ENCODE measurements around the gene GEMIN2. TPM values are rescaled to one million over a fixed set of nuclear protein-coding genes. Genes with fewer than 3 reads are reported as not detected.
"Not testable (repeated sequence)": the region's sequence is repeated elsewhere in the genome, so short reads cannot be mapped to it uniquely, and the experiment has no call there.

GEMIN2 gene
- total RNA-seq, 2 experiments from 2014 or later = 14.6 to 16.1 TPM

GRCh38 chr14:39113685-39114072 is 444 bp upstream of the GEMIN2 start:
- Mint-ChIP-seq H3K4me3 (peak overlapping the region; percentile 99), H3K36me3 (ENCODE audit: low read depth) (peaks cover 22% of the 10 kb centered on the region), H3K27me3 (no peaks in the 10 kb centered on the region), H3K9me3 (no peaks in the 10 kb centered on the region), H3K4me1 (ENCODE audit: low read depth) (peaks cover 17% of the 10 kb centered on the region), H3K27ac (peak overlapping the region; percentile 91)
- Histone ChIP-seq H3K9me3 (ENCODE audit: control insufficient read depth in 1 of 2, insufficient read depth in 1 of 2, low read length in 2 of 2) (no peaks in the 10 kb centered on the region), H3K4me1 (ENCODE audit: insufficient read depth, low read length) (peaks cover 6% of the 10 kb centered on the region), H3K27ac (ENCODE audit: low read depth in 1 of 2, low read length in 2 of 2) (peak overlapping the region; percentile 55 to 65), H3K4me3 (ENCODE audit: low read length) (peak overlapping the region; percentile 72), H3K27me3 (ENCODE audit: control insufficient read depth in 1 of 2, insufficient read depth in 2 of 2, low read length in 2 of 2) (no peaks in the 10 kb centered on the region), H3K36me3 (ENCODE audit: insufficient read depth, low read length) (peaks cover 10% of the 10 kb centered on the region)
- DNase-seq = no peak
- TF ChIP-seq, protein P1, sequence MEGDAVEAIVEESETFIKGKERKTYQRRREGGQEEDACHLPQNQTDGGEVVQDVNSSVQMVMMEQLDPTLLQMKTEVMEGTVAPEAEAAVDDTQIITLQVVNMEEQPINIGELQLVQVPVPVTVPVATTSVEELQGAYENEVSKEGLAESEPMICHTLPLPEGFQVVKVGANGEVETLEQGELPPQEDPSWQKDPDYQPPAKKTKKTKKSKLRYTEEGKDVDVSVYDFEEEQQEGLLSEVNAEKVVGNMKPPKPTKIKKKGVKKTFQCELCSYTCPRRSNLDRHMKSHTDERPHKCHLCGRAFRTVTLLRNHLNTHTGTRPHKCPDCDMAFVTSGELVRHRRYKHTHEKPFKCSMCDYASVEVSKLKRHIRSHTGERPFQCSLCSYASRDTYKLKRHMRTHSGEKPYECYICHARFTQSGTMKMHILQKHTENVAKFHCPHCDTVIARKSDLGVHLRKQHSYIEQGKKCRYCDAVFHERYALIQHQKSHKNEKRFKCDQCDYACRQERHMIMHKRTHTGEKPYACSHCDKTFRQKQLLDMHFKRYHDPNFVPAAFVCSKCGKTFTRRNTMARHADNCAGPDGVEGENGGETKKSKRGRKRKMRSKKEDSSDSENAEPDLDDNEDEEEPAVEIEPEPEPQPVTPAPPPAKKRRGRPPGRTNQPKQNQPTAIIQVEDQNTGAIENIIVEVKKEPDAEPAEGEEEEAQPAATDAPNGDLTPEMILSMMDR (IDR thresholded peaks at IDR 0.05) = no peak
- POLR2A ChIA-PET = interaction anchor here (0.7 to 2.6 kb wide), 17 partner anchors 10 to 319 kb away, joined by 3 to 59 read pairs (median 4); partner anchors contain the start of genes FBXO33, PNN, SEC23A and TRAPPC6B
- intact Hi-C loops (cut with DNase I, micrococcal nuclease) = loop anchor here in 1 of 2 experiments (1.0 to 2.0 kb wide), 3 partner anchors 10 to 319 kb away; partner anchors contain the start of genes FBXO33, PNN and SEC23A
- ATAC-seq (ENCODE audit: poor library complexity) = no peak
- CTCF ChIA-PET = interaction anchor here (0.5 to 1.9 kb wide), 3 partner anchors 10 to 206 kb away, joined by 3 to 10 read pairs (median 6); partner anchors contain the start of gene SEC23A

DNA sequence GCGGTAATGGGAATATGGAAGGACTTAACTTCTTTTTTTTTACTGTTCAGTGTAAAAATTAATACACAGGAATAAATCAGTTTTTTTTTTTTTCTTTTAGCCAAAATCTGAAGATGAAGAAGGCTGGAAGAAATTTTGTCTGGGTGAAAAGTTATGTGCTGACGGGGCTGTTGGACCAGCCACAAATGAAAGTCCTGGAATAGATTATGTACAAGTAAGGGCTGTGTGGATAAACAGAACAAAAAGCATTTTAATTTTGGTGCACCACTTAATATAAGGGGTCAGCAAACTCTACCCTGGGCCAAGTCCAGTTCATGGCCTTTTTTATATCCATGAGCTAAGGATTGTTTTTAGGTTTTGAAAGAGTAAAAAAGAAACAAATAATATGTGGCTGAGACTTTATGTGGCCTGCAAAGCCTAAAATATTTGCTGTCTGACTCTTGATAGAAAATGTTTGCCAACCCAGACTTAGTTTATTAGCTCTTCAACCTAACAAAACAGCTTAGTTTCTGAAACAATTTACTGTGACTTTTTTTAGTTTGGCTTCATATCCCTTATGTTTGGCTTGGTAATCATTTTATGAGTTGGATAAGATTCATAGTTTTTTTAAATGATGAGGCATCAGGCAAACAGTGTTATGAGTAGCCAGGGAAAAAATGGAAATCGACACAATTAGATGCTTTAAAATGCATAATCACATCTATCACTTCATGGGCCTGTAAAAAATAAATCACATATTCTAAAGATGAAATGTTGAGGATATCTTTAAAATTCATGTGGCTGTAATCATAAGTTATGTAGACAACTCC is 8.4 kb downstream of the GEMIN2 start:
- Histone ChIP-seq H3K9me3 (ENCODE audit: control insufficient read depth in 1 of 2, insufficient read depth in 1 of 2, low read length in 2 of 2) (no peaks in the 10 kb centered on the region), H3K36me3 (ENCODE audit: insufficient read depth, low read length) (peaks cover 65% of the 10 kb centered on the region), H3K27me3 (ENCODE audit: control insufficient read depth in 1 of 2, insufficient read depth in 2 of 2, low read length in 2 of 2) (no peaks in the 10 kb centered on the region), H3K4me1 (ENCODE audit: insufficient read depth, low read length) (no peaks in the 10 kb centered on the region), H3K27ac (ENCODE audit: low read depth in 1 of 2, low read length in 2 of 2) (no peak overlapping the region), H3K4me3 (ENCODE audit: low read length) (no peak overlapping the region)
- peaks cover 60% of the 10 kb centered on the region for H3K36me3 Mint-ChIP-seq (ENCODE audit: low read depth)
- POLR2A ChIA-PET = interaction anchor here (1.5 to 2.4 kb wide), 2 partner anchors 8 to 19 kb away, joined by 3 to 9 read pairs; partner anchors contain the start of genes GEMIN2 and SEC23A
- no peaks in the 10 kb centered on the region for H3K4me1 Mint-ChIP-seq (ENCODE audit: low read depth)
- CTCF ChIA-PET = interaction anchor here (0.8 kb wide), 1 partner anchor 12 kb away, joined by 3 read pairs; no protein-coding TSS in a partner anchor
- TF ChIP-seq, protein P1 (IDR thresholded peaks at IDR 0.05) = no peak
- H3K27ac Mint-ChIP-seq = no peak overlapping the region
- no peak overlapping the region for H3K4me3 Mint-ChIP-seq
- intact Hi-C loops (cut with DNase I, micrococcal nuclease) = no loop called here
- DNase-seq = no peak
- H3K9me3 Mint-ChIP-seq = no peaks in the 10 kb centered on the region
- no peak for ATAC-seq (ENCODE audit: poor library complexity)
- no peaks in the 10 kb centered on the region for H3K27me3 Mint-ChIP-seq

GRCh38 chr14:39137835-39138234 is 23.7 kb downstream of the GEMIN2 start:
- H3K9me3 ChIP-seq (ENCODE audit: control insufficient read depth in 1 of 2, insufficient read depth in 1 of 2, low read length in 2 of 2); DNase-seq; ATAC-seq (ENCODE audit: poor library complexity); H3K27ac ChIP-seq (ENCODE audit: low read depth in 1 of 2, low read length in 2 of 2); POLR2A ChIA-PET; CTCF ChIA-PET; H3K27ac Mint-ChIP-seq; H3K9me3 Mint-ChIP-seq; H3K4me1 ChIP-seq (ENCODE audit: insufficient read depth, low read length); H3K4me3 ChIP-seq (ENCODE audit: low read length); H3K4me3 Mint-ChIP-seq; H3K27me3 ChIP-seq (ENCODE audit: control insufficient read depth in 1 of 2, insufficient read depth in 2 of 2, low read length in 2 of 2); H3K4me1 Mint-ChIP-seq (ENCODE audit: low read depth); intact Hi-C loops (cut with DNase I, micrococcal nuclease); H3K27me3 Mint-ChIP-seq: not testable (repeated sequence)
- H3K36me3 Mint-ChIP-seq (ENCODE audit: low read depth) = peaks cover 77% of the 10 kb centered on the region
- peaks cover 36% of the 10 kb centered on the region for H3K36me3 ChIP-seq (ENCODE audit: insufficient read depth, low read length)

Data from CD4-positive, alpha-beta T cell (primary cell).